HG03442 (cell line): ENCODE results near the gene CBLL1.

Experiments
- ATAC-seq: cut with Tn5 transposase; IDR thresholded peaks from one replicate; pipeline ENCODE4 v1.9.1; 2021; ENCODE audit warnings: mild to moderate bottlenecking, moderate library complexity; ENCODE audit not compliant: unreplicated experiment

Gene CBLL1

DNA sequence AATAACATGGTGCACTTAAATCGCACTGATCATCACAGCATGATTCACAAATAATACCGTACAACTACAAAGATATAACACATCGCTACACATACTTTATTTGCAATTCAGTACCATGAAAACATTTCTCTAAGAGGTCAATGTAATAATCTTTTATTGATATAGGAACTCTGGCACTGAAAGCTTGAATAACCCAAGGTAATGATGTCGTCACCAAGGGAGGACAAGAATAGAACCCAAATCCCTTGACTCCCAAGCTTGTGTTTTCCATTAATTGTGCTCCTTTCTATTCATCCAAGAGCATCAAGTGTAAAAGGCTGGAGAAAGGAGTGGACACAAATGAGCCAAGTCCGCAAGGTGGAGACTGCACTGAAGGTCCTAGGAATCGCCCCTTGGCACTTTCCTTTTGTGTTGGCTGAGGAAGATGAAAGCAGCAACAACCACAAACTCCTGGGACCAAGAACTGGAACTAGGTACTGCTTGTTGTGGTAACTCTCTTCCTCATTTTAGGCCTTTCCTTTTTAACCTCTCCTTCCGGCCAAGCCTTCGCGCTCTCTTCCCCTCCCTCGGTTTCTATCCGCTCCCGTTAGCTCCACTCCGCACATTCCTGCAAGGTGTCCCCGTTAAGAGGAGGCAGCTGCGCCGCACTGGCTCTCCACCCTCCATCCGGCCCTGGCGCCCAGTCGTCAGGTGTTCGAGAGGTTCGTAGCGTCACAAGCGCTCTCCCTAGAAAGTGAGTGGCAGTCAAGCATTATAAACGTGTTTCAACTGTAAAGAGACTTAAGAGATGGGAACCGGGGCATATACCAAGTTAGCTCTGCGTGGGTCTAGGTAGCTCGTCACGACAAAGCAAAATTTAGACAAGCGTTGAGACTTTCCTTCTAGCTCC, 1.0 kb upstream of the CBLL1 start:
- peak; percentile 34 for ATAC-seq

DNA sequence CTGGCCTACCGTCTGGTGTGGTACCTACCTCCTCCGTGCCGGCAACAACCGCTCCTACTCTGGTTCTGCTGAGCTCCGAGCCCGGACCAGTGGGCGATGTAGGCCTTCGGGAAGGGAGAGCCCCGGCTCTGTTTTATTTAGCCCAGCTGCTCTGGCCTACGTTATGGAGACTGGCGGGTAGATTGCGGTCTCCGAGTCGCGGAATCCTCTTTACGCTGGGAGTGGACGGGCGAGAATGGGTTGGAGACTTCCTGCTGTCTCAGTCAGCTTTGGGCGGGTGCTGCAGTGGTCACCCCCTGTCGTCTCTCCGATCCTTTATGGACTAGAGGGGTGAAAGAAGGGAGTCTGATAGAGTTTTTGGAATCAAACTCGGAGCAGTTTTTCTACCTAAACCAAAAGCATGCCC, 406 bp downstream of the CBLL1 start:
- peak; percentile 33 for ATAC-seq

DNA sequence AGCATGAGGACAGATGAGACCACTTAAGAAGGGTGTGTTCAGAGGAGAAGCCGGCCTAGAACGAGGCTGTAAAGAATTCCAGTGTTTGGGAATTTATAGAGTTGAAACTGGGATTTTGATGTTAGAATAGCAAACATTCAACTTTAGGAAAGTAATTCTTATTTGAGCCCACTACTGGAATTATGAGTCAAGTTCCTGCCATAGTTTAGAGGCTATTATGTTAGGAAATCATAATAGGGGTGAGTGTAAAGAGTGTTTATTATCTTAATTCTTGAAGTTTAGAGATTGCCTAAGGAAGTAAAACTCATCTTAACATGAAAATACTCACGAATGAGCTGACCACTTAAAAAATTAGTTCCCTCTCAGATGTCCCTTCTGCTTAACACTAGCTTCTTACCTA, 2.1 kb downstream of the CBLL1 start:
- no peak for ATAC-seq

DNA sequence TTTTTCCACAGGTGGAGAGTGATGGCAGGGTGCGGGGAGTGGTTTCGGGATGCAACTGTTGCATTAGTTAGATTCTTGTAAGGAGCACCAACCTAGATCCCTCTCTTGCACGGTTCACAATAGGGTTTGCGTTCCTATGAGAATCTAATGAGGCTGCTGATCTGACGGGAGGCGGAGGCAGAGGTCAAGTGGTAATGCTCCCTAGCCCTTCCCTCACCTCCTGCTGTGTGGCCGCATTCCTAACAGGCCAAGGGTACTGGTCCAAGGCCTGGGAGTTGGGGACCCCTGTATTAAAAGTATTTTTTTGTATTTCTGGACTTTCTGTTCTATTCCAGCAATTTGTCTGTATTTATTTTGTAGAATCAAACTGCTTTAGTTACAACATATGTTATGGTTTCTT, 7.2 kb downstream of the CBLL1 start:
- ATAC-seq: no peak

DNA sequence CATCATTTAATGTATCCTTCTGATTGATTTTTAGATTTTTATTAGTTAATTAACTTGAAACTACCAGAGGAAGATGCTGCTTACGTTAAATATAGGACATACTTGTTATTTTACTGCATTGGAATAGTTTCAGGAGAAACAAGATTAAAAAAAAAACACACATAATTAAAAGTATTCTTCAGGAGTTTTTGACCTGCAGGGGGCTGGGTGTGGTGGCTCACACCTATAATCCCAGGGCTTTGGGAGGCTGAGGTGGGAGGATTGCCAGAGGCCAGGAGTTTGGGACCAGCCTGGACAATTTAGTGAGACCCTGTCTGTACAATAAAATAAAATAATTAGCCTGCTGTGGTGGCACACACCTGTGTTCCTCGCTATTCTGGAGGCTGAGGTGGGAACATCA, 10.7 kb downstream of the CBLL1 start:
- no peak for ATAC-seq

DNA sequence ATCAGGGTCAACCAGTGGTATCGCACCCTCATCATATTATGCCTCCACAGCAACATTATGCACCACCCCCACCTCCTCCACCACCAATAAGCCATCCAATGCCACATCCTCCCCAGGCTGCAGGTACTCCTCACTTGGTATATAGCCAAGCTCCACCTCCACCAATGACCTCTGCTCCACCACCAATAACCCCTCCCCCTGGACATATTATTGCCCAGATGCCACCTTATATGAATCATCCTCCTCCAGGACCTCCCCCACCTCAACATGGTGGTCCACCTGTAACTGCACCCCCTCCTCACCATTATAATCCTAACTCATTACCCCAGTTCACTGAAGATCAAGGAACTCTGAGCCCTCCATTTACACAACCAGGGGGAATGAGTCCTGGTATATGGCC, 14.7 kb downstream of the CBLL1 start:
- no peak for ATAC-seq

DNA sequence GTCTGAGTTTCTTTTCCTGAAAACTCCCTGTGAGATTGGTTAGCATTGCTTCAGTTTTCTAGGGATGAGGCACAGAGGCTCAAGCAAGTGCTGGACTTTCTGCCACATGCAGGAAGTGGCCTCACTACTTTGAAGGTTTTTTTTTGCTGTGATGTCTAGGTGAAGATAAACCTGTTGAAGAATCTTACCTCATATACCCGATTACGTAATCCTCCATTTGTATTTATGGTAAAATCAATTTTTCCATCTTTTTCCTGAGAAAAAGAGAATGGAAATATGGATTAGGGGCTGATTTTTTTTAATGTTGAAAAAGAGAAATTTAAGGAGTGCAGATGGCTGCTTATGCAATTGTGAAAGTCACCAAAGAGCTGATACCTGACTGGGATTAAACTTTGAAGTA, 23.4 kb downstream of the CBLL1 start:
- ATAC-seq: no peak

DNA sequence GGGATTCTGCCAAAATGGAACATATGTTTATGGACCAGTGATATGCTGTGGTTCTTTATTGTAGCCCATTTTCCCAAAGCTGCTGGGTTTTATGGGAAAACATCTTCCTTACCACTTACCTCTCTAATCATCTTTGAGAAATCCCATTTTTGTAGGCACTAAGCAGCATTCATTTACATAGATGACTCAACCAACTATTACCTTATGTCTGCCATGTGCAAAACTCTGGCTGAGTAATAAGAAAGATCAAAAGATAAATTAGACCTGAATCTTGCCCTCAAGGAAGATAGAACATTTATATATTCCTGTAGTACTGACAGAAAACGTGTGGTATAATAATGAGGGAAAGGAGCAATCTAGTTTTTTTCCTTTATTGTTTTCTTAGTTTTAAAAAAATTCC, 24.3 kb downstream of the CBLL1 start:
- ATAC-seq: no peak

DNA sequence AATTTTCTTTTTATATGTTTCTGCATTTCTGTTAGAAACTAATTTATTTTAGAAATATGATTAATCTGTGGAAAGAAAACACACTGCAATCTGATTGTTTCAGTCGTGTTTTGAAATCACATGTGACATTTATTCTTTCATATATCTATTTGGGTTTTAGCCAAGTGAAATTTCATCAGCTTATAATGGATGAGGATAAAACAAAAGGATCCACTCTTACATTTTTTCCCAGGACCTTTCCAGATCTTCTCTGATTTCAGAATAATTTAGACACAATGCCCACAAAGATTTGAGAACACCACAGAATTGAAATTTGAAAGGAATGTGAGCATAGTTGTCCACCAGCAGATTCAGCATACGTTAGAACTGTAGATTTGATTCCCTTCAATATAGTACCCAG, 29.1 kb downstream of the CBLL1 start:
- ATAC-seq: no peak

DNA sequence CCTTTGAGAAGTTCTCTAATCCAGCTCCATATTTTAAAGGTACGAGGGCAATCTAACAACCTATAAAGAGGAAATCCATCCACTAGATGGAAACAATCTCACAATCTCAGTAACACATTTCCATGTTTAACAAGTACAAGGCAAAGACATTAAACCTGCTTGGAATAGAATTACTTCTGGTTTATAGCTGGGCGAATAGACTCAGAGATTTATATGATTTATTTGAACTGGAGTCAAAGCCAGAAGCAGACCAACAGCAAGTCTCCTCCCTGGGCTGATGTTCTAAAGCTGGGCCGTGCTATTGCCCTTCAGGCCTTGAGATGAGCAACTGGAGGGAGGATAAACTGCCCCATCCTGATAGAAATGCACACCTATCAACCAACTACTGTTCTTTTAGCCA, 33.8 kb downstream of the CBLL1 start:
- ATAC-seq: no peak

DNA sequence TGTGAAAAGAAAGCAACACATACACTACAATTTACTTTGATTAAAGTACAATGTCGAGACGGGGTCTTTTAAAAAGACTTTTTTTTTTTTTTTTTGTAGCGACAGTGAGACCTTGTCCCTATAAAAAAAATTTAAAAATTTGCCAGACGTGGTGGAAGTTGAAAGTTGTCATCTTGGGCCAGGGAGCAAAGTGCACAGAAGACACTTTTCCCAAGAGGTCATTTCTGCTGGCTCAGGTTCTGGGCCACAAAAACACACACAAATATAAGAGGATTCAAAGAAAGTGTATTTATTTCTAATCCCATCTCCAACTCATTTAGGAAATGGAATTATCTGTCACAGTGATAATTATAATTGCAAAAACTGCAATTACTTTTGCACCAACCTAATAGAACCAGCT, 34.3 kb downstream of the CBLL1 start:
- no peak for ATAC-seq

DNA sequence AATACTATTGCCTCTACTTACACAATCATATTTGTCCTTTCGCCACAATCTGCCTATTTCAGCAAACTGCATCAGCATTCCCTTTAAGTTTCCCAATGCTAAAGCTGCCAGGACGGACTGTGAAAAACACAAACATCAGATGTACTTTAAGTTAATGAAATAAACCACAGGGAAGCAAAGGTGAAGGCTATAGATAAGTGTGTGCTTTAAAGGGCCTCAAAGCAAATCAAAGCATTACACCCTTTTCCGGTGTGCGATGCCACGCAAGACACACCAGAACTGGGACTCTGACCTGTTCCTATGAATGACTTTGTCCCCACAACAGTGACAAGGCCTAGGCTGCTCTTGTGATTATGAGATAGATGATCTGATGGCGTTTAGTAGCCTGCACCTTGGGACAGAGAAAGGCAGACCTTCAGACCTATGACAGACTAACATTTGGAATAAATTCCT, 35.7 kb downstream of the CBLL1 start:
- ATAC-seq: no peak

DNA sequence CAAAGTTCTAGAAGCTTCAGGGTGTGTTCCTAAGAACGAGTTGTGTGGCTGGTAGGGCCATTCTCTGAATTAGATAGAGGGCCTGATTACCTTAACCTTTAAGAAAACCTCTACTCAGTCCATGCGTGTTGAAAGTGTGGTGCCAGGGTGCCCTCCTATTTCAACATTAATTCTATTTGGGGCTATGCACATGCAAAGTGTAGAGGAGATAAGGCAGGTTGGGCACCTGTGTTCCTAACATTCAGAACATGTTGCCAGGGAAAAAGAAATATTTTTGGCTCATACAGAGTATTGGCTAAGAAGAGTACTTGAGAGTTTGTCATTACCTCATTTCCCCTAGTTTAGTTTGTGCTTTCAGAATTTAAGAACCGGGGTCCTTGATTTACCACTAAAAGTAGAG, 38.4 kb downstream of the CBLL1 start:
- no peak for ATAC-seq

DNA sequence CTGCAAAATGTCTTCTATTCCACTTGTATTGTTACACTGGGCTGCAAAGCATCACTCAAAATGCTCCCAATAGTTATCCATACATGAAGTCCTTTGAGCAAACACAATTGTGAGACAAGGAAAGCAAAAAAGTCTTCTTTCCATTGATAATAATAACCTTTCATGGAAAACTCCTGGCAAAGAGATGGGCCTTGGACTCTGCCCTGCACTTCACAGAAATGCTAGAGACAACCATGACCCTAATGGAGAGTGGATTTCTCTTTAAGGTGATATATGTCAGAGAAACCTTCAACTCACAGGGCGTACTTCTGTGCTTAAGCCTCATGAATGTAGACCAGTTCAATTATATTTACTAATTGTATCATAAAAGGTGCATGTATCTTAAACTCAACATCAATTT, 39.7 kb downstream of the CBLL1 start:
- ATAC-seq: no peak

DNA sequence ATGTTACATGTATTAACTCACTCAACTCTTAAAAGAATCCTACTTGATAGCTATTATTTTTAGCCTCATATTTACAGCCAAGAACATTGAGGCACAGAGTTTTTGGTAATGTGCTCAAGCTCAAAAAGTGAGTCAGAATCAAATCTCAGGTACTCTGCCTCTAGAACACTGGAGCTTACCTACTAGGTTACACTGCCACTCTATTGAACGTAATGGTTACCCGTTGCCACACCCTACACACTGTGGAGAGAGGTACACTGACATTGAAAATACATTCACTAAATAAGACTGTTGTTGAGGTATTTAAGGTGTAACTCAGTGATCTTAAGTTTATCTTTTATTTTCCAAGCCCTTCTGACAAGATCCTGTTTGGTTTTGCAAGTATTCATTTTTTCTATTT, 41.2 kb downstream of the CBLL1 start:
- no peak for ATAC-seq

DNA sequence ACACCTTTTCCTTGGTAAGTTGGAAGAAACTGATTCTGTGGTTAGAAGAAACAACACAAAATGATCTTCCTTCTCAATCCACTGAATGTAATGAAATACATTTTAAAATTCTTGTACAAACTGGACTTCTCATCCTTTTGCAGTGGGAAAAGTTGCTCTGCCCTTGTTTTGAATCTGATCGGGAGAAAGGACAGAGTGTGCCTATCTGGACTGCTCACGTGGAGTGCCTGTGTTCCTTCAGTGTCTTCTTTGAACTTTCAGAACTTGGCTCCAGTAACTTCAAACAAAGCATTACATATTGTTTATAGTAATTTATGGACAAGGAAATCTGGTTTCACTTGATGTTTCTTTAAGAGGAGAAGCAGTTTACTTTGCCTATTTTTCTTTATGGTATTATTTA, 42.0 kb downstream of the CBLL1 start:
- no peak for ATAC-seq

DNA sequence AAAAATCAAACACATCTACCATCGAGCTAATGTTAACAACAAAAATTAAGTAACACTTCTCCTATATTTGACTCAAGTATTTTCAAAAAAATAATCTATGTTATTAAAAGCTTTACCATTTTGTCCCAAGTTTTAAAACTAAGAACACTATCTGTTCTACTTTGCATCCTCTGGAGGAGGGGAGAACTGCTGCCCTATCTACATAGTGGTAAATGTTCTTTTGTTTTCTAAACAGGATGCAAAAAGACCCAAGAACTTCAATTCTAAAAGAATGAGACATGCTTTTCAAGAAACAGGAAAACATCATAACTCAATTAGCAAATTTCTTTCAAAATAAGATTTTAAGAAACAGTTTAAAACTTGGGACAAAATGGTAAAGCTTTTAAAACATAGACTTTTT, 44.3 kb downstream of the CBLL1 start:
- ATAC-seq: no peak

DNA sequence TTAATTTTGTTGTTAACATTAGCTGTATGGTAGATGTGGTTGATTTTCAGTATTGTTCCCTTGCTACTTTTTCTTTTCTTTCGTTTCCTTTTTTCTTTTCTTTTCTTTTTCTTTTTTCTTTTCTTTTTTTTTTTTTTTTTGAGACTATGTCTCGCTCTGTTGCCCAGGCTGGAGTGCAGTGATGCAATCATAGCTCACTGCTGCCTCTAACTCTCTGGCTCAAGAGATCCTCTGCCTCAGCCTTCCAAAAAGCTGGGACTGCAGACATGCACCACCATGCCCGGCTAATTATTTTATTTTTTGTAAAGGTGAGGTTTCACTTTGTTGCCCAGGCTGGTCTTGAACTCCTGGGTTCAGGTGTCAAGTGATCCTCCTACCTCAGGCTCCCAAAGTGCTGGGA, 44.7 kb downstream of the CBLL1 start:
- ATAC-seq: no peak

DNA sequence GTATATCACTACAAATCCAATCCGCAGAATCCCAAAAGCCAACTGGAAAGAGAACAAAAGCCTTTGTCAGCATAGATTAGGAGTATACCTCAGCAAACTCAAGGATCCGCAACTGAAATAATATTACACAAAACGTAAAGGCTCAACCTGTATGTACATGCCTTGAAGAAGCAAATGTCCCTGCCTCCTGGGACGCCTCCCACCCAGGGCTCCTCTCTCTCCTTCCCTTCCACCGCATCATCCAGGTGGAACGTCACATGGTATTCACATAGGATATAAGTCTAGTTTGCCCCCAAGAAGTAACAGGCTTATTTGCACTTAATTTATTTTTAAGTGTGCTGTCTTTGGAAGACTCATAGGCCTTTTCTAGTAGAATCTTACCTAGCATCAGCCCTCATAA, 45.7 kb downstream of the CBLL1 start:
- ATAC-seq: no peak

DNA sequence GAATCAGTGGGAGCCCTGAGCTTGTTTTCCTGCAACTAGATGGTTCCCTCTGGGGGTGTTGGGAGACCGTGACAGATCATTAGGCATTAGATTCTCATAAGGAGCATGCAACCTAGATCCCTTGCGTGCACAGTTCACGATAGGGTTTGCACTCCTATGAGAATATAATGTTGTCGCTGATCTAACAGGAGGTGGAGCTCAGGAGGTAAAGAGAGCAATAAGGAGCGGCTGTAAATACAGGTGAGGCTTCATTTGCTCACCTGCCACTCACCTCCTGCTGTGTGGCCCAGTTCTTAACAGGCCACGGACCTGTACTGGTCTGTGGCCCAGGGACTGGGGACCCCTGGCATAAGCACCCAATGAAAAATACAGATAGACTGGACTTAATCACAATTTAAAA, 48.4 kb downstream of the CBLL1 start:
- ATAC-seq: no peak

DNA sequence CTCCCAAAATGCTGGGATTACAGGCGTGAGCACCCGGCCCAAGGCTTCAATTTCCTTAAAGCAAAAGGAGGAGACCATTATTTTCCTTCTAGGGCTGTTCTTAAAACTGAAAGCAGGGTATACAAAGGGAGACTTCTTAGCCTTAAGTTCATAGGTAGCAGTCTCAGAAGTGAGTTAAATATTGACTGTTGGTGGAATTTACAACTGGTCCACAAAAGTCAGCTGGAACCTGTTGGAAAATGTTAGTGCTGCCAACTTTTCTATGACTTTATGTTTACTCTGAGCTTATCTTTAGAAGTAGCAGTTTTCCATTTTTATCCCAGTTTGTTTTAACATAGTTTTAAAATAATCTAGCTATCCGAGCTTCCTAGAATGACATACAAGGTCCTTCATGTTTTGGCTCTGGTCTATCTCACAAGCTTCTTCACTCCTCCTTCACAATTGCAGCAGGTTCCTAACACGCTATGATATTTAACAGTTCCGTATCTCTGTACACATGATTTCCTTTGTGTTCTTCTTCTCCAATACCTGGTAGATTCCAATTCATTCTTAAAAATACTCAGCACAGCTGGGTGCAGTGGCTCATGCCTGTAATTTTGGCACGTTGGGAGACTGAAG, 55.8 kb downstream of the CBLL1 start:
- no peak for ATAC-seq

DNA sequence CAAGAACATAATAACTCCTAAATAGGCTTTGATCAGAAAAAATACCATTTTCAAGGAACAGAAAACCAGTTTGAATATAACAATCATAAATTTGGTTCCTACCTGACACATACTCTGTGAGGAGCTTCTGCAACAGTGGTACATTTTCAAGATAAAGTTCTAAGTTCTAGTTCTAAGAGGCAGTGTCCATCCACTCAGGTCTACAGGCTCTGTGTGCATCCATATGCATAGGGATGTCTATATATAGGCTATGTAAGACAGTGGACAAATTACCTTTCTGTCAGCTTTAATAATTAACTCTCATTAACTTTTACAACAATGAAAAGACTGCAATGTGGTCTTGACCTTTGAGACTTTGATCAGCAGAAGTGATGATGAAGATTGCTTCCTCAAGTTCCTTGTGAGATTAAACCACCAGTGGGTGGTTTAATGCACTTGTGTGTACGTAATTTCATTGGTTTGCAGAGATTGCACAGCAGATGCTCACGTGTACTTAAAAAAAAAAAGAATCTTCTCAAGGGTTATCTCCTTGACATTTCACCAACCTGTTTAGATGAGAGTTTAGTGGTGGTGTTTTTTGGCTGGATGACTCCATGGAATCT, 59.2 kb downstream of the CBLL1 start, which contains the start of gene SLC26A3:
Gene SLC26A3, minus strand, starts transcription at position 215 of the 602 bp plus-strand sequence. CDS start 8,714 bp downstream, outside the sequence.
- ATAC-seq: no peak
